Dermis blood vessel endothelial cell (primary cell): Measurements from ENCODE around the gene MYL7. TPM values are rescaled to one million over a fixed set of nuclear protein-coding genes. Genes with fewer than 3 reads are reported as not detected.
"Not testable (repeated sequence)": the region's sequence is repeated elsewhere in the genome, so short reads cannot be mapped to it uniquely, and the experiment has no call there.

Experiments
- DNase-seq: peaks from one replicate; pipeline ENCODE4 v3.0.0; 2010
- total RNA-seq: library from RNA; depleted of rRNA; stranded (reverse); fragments of >200 nt; gene quantifications from 2 replicates; pipeline ENCODE4 v1.2.3, GENCODE V29; 2014

The MYL7 gene, protein sequence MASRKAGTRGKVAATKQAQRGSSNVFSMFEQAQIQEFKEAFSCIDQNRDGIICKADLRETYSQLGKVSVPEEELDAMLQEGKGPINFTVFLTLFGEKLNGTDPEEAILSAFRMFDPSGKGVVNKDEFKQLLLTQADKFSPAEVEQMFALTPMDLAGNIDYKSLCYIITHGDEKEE
- total RNA-seq: not detected in 2 replicates

DNA sequence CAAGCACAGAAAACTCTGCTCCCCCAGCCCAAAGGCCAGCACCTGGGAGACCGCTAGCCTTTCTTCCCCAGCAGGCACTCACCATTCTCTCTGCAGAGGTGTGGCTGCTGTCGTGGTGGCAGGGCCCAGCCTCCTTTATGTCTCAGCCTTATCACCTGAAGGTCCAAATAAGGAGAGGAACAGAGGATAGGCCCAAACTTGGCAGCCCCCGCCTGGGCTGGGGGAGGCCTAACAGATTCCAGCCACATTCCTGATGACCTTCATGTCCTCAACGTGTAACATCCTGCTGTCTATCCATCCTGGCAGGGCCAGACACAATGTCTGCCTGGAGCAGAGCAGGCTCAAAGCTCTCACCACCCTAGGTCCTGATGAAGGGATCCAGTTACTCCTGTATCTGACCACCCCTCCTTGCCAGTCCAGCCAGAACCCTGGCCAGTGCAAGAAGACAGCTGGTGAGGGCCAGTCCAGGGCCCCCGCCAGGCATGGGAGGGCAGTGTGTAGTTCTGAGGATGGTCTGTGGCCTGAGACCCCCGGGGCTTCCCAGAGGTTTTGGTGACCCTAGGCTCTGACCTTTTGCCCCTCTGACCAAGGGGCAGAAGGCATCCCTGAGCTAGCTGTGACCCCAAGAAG, at the start of gene MYL7:
MYL7 (minus strand) TSS at position 112 of the 630 bp plus-strand sequence; CDS start at position 85, 27 bp downstream.
- no peak for DNase-seq

DNA sequence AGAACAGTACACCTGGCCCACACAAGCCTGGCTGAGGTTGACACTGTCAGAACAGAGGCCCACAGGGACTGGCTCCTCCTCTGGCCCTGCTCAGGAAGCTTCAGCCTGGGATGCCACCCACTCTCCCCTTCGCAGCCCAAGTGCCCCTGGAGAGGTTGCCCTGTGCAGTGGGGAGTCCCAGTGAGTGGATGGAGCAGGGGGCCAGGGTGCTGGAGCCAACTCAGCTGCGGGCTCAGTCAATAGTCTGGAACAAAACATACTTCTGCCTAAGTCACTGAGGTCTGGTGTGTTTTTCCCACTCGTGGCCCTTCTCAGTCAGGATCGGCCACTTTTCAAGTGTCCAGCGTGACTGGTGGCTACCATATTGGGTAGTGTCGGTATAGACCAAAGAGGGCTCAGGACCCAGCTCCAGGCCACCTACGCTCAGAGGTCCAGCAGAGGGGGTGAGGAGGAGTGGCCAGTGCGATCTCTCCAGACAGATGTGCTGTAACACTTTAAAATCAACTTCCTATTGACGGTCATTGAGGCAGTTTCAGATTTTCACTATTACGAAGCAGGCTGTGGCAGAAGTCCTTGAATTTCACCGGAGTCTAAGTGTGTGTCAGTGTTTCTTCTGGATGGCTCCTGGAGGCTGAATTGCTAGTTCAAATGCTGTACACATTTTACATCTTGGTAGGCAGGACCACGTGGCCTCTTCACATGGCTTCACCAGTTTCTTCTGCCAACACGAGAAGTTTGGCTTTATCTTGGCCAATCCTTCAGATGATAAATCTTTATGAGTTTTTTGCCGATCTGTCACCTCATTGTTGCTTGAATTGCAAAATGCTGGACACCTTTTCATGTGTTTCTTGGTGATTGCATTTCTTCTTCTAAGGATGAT, 49.1 kb upstream of the MYL7 start:
- DNase-seq: no peak

DNA sequence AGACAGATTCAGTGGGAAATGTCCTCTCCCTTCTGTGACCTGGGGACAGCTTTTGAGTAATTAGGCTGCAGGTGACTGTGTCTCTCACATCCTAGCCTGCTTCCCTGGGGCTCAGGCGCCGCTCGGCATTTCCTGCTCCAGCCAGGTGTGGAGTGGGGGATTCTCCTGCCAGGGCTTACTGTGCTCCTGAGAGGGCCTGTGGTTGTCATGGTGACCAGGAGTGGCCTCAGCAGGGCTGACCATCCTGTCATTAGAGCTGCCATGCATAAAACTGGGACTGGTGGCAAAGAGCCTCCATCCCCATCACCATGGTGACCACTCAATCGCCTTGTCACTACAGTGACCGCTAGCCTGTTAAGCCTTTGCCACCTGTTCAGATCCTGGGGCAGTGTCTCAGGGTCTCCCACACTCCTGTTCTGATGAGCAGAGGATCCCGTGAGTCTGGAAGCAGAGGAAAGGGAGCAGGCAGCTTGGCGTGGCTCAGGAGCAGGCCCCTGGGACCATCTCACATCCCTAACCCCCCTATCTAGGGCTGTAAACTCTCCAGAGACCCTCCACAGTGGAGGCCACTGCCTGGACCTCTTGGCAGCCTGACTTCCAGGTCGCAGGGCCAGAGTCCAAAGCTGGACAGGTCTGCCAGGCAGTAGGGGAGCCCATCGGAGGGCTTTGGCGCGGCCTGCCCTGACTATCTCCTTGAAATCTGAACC, 48.3 kb upstream of the MYL7 start, which contains the start of gene GCK:
GCK (minus strand) TSS at position 154 of the 707 bp plus-strand sequence. CDS start 486 bp downstream, outside the sequence.
- DNase-seq: no peak

DNA sequence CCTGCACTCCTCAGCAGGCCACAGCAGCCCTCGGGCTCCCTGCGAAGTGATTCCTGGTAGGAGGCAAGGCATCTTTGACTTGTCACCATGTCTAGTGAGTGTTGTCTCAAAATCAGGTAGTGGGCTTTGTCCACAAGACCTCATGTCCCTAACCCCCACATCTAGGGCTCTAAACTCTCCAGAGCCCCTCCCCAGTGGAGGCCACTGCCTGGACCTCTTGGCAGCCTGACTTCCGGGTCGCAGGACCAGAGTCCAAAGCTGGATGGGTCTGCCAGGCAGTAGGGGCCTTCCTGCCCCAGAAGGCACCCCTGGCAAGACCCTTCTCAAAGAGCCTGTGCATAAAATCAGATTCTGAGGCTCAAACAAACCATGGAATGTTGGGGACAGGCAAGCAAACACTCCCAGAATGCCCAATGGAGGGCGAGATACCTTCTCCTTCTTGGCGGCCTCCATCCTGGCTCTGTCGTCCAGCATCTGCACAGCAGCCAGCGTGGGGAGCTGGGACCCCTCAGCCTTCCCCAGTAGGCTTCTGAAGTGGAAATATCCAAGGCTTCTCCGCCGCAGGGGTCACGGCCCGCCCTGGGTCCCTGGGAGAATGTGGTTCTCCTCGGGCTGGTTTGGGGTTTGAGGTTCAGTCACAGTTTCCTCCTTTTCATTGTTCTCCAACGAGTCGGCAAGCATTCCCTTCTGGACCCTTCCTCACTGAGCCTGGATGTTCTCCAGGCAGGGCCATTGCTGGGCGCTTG, 47.5 kb upstream of the MYL7 start:
- DNase-seq: no peak

DNA sequence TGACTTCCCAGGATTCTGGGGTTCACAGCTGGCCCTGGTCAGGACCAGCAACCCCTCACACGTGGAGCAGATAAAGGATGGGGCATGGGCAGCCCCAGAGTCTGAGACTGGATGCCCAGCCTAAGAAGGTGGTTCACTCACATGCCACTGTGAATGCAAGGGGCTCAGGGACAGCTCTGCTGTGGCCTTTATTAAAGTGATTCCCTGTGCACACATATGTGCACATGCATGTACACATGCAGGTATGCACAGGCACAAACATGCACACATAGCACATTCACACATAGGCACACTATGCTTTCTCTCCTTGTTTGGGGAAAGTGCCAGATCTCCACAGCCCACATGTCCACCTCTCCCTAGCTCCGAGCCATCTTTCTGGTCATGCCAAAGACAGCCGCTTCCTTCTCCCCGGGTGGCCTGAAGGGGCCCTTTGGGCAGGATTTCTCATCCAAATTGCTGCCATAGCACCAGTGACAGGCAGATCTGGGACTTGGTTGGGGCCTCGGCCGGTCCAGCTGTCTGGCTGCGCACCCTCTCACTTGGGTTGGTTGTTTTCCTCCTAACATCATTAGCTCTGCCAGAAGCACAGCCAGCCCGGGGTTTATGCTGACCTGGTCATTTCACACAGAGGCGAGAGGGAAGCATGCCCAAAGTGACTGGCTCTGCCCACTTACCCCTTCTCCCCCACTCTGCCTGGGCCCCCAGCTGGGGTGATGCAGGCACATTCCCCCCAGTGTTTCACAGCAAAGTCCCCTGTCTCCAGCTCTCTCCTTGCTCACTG, 46.7 kb upstream of the MYL7 start:
- DNase-seq: no peak

DNA sequence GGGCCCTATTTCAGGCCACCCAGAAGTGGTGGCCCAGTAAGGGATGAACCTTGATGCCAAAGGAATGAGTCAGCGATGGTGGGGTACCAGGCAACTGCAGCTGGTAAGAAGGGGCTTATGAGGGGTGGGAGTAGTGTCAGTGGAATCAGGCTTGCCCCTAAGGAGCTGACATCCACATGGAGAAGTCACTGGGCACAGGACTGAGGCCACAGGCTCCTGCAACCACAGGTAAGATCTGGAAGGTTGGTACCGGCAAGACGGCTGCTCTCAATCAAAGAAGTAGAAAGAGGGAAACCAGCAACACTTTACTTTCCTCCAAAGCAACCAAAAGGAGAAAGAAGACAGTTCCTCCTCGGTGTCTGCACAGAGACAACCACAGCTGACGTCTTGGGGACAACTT, 45.6 kb upstream of the MYL7 start:
- DNase-seq: no peak

DNA sequence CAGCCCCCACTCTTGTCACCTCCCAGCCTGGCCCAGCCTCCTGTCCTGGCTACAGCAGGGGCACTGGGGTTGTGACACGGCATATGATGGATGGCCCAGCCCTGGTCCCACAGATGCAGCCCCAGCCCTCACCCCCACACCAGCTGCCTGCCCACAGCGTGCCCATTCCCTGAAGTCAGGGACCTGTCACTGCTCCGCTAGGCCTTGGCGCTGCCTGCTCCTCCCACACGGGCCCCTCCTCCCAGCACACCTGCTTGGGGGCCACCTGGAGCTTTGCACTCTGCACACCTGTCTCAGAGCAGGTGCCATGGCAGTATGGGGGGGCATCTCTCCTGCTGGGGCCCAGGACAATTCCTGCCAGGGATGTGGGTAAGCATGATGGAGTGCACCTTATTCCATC, 44.6 kb upstream of the MYL7 start:
- no peak for DNase-seq

DNA sequence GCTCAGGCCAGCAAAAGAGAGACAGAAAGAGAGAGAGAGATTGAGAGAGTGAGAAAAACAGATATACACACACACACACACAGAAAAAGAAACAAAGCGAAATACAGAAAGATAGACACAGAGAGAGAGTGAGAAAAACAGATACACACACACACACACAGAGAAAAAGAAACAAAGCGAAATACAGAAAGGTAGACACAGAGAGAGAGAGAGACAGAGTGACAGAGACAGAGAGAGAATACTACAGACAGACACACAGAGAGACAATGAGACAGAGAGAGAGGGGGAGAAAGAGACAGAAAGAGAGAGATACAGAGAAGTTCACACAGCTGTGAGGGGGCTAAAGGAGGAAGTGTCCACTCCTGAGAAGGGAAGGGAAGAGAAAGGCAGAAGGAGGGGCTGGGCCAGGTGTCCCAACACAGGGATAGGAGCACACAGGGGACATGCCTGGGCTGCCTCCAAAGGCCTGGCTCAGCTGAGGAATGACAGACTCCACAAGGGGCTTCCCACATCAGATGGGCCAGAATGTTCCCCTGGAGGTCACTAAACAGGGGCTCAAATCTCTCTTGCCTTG, 43.8 kb upstream of the MYL7 start:
- DNase-seq: no peak

DNA sequence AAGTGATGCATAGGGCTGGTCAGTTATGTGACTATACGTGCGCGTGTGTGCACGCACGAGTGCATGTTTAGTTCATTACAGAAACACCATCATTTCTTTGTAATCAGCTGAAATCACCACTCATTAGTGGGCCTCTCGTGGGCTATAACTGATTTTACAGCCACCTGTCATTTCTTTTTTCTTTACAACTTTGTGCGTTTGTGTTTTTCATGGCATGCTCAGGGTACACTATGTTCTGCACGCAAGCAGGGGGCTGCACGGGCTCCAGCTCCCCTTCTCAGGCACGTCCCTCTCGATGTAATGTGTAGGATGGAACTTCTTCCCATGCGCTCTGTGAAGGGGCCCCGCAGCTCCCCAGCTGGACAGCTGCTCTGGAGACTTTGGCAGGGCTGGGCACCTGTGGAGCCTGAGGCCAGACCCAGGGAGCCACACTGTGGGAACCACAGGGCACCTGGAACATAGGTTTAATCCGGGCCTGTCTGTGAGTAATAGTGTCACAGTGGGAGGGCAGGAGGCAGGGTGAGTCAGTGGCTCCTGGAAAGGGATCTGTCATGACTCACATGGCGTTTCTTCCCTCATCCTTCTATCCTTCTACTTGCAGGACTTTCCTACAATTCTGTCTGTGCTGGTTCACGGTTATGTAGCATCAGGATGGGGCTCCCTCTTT, 43.2 kb upstream of the MYL7 start:
- peak; percentile 37 for DNase-seq

DNA sequence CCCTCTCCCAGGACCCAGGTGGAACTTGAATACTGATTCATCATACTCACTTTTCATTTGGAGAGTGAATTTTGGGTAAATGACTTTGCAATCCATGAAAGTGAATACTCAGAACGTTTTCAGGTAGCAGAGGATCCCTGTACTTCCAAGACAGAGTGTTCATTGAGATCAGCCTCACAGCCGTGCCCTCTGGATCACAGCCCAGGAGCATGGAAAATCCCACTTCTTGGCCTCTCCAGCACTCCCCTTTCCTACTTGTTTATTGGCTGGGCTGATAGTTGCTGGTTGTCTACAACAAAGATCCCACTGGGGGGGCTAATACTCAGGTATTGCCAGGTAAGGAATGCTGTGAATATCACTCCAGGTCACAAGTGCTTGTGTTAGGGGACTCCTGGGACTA, 42.3 kb upstream of the MYL7 start:
- DNase-seq: no peak

DNA sequence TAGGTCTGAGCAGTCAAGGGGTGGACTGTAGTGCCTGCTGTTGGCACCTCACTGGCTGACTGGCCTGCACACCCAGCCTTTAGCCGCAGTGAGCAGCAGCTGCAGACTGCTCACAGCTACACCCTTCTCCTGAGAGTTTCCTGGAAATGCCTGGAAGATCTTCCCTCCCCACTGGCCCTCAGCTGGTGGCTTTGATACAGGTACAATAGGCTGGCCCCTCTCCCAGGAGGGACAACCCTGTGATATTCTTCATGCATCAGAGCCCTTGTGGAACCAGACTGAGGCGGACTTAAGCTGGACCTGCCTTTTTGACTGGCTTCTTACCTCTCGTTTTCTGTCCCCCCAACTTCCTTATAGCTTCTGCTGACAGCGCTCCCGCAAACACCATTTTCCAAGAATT, 41.7 kb upstream of the MYL7 start:
- DNase-seq: no peak

DNA sequence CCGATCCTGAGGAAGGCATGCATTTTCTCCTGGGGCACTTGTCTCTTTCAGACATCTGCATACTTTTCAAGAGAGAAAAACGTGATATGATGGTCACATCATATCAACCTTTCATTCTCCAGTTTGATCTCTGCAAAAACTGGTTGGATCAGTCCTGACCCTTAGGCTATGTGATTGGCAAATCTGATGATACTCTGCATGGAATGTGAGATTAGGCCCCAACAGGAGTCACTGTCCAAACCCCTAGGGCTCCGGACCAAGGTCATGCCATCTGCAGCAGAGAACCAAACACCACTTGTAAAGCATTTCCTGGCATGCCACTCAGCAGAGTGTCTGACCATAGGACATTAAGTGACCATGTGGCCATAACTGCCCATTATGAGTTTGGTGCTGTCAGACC, 39.5 kb upstream of the MYL7 start:
- no peak for DNase-seq

DNA sequence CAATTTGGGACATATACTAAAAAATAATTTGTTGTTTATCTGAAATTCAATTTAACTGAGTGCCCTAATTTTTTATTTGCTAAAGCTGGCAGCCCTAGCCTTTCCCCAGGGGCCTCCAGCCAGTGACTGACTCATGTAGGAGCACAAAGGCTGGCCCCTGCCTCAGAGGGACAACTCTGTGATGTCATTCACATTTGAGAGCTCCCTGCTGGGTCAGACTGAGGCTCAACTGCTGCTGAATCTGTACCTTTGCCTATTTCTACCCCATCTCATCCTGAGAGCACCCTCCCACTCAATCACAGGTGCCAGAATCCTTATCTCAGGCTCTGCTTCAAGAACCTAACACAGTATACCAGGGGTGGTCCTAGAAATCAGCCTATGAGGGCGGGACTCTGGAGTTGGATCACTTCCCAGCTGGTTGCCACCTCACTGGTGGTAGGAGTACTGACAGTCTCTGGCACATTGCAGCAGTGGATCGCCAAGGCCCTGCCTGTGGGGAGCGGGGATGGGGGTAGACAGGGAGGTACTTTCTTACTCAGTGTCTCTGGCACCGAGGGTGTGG, 36.5 kb upstream of the MYL7 start:
- DNase-seq: no peak

DNA sequence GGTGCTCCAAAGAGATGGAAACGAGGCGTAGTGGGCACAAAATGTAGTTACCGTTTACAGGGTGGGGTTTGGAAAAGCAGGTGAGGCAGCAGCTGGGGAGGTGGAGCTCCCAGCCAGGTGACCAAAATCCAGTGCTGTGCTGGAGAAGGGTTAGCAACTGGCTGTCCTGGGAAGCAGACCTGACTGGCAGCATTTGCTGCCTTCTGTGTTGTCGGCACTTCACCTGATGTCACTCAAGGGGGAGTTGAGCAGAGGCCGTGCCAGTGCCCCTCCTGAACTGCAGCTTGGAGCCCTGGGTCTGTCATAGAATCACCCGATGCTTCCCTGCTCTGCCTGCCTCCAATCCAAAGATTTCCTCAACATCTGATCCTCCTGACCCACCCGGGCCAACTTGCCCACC, 35.4 kb upstream of the MYL7 start:
- DNase-seq: no peak

DNA sequence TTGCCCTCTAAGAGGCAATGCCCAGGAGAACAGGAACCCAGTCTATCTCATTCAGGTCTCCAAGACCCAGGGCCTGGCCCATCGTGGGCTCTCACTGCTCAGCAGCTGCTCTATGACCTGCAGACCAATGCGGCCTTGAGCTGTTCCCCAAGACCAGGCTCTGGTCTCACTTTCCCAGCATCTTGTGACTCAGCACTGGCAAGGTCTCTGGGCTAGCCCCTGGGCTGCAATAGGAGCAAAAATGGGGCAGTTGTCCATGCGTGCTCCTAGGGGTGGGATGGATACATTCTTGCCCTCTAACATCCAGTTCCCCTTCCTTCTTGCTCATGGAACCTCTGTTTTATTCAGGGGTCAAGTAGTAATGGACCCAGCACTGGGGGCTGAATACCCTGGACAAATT, 34.6 kb upstream of the MYL7 start:
- no peak for DNase-seq

DNA sequence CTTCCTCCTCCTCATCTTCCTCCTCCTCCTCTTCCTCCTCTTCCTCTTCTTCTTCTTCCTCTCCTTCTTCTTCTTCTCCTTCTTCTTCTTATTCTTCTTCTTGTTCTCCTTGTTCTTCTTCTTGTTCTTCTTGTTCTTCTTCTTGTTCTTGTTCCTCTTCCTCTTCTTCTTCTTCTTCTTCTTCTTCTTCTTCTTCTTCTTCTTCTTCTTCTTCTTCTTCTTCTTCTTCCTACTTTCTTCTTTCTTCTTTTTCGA, 33.5 kb upstream of the MYL7 start:
- not testable (repeated sequence) for DNase-seq

DNA sequence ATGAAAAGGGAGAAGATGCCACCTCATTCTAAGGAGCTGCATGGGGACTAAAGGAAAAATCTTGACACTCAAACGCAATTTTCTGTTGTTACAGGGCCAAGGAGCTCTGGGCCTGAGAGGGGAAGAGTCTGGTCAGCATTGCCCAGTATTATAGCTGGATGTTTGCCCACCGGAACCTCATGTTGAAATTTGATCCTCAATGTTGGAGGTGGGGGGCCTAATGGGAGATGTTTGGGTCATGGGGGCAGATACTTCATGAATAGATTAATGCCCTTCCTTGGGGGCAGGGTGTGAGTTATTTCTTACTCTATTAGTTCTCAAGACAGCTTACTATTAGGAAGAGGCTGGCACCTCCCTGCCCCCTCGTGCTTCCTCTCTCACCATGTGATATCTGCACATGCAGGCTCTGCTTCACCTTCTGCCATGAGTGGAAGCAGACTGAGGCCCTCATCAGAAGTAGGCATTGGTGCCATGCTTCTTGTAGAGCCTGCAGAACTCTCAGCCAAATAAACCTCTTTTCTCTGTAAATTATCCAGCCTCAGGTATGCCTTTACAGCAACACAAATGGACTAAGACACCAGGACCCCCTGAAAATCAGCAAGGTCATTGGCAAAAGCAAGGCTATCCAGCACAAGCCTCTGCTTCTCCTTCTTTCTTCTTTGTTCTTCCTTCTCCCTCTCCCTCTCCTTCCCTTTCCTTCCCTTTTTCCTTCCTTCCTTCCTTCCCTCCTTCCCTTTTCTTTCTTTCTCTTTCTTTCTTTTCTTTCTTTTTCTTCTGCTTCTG, 33.0 kb upstream of the MYL7 start:
- DNase-seq: no peak

DNA sequence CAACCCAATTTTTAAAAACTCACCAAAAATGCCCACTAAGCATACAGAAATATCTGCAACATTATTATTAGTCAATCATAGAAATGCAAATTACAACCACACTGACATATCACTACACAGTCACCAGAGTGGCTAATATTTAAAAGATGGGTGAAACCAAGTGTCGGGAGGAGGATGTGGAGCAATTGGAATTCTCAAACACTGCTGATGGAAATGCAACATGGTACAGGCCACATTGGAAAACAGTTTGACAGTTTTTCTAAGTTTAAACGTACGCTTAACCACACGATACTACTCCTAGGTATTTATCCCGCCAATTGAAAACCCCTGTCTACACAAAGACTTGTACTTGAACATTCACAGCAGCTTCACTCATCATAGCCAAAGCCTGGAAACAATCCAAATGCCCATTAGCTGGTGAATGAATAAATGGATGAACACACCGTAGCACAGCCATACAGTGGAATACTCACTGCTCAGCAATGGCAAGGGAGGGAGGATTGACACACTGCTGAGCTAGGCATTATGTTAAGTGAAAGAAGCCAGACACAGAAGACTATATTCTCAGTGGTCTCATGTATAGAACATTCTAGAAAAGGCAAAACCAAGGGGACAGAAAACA, 31.8 kb upstream of the MYL7 start:
- no peak for DNase-seq

DNA sequence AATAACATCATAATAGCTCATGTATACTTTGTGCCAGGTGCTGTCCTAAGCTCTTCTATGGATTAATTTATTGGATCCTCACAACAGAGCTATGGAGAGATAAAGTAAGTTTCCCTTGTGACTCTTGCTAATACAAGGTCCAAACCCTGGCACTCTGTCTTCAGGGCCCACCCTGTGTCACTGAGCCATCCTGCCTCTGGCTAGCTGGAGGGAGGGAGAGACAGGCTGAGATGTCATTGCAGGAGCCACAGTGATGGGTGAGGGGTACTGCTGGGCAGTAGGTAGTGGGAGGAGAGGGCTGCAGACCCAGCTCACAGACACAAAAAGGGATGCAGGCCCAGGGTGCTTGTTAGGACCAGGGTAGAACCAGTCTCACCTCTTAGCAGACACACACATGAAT, 31.2 kb upstream of the MYL7 start:
- DNase-seq: no peak
